Panc1 (cell line): ENCODE measurements around the gene SP4. TPM values are rescaled to one million over a fixed set of nuclear protein-coding genes. Genes with fewer than 3 reads are reported as not detected.

ENCODE experiments used
- ATAC-seq: fragments of 200-7000 bp; cut with Tn5 transposase; 2 replicates; pipeline ENCODE4 v1.9.1; 2020; ENCODE audit warnings: mild to moderate bottlenecking, moderate library complexity
- BruUV-seq: library from RNA; stranded (reverse); fragments of 400-500 nt; replicated peaks from 2 replicates; lab custom pipeline; 2021; lab: Mats Ljungman, UMichigan
- CTCF ChIA-PET: fragments of 300-600 bp; sonication (Branson Sonifier 250); formaldehyde crosslinking; loops from one replicate; lab custom pipeline; 2022; ENCODE audit warnings: antibody characterized with exemption; lab: Charles Lee
- POLR2A ChIA-PET: fragments of 300-600 bp; sonication (Branson Sonifier 250); formaldehyde crosslinking; loops from one replicate; lab custom pipeline; 2022; ENCODE audit warnings: antibody characterized with exemption; lab: Charles Lee
- DNase-seq: peaks from one replicate; pipeline ENCODE4 v3.0.0-alpha.2; 2010; ENCODE audit warnings: low read depth, low spot score
- H3K27ac ChIP-seq: 2 replicates; pipeline ENCODE4 v1.5.1; 2011; ENCODE audit warnings: mild to moderate bottlenecking, low read length, inconsistent platforms
- H3K27me3 ChIP-seq: fragments of 200-500 bp; sonication (Bioruptor generic); 2 replicates; pipeline ENCODE4 v1.6.0; 2014; ENCODE audit warnings: low read length, inconsistent platforms; ENCODE audit not compliant: control insufficient read depth, insufficient read depth
- H3K36me3 ChIP-seq: fragments of 200-500 bp; sonication (Bioruptor generic); 2 replicates; pipeline ENCODE4 v1.5.1; 2014; ENCODE audit warnings: inconsistent platforms, mild to moderate bottlenecking, low read length, moderate library complexity; ENCODE audit not compliant: control insufficient read depth, insufficient read depth
- H3K4me1 ChIP-seq: 2 replicates; pipeline ENCODE4 v1.5.1; 2011; ENCODE audit warnings: inconsistent platforms, mild to moderate bottlenecking, low read length, moderate library complexity; ENCODE audit not compliant: control insufficient read depth, insufficient read depth
- H3K4me3 ChIP-seq, 2 experiments: 2 replicates each; pipeline ENCODE4 v1.5.1; 2011 to 2012; ENCODE audit warnings: low read depth in 2 of 2, low read length in 2 of 2, mild to moderate bottlenecking in 2 of 2, inconsistent platforms in 1 of 2, moderate library complexity in 1 of 2
- H3K9me3 ChIP-seq: fragments of 200-500 bp; sonication (Bioruptor generic); 2 replicates; pipeline ENCODE4 v1.5.1; 2014; ENCODE audit warnings: low read depth, mild to moderate bottlenecking, inconsistent platforms, low read length, moderate library complexity; ENCODE audit not compliant: control insufficient read depth, insufficient read depth
- CTCF ChIP-seq: fragments of 450-650 bp; IDR thresholded peaks from 2 replicates; pipeline ENCODE4 v1.5.1; 2017; ENCODE audit warnings: mild to moderate bottlenecking
- POLR2AphosphoS5 ChIP-seq: IDR thresholded peaks from 2 replicates; pipeline ENCODE4 v1.6.1; 2012; ENCODE audit warnings: mild to moderate bottlenecking, low read depth, low read length, moderate library complexity
- REST ChIP-seq, 2 experiments: IDR thresholded peaks; 2 replicates each; pipeline ENCODE4 v1.6.1; 2011 to 2012; ENCODE audit warnings: low read depth in 2 of 2, control low read depth in 1 of 2, low read length in 1 of 2, mild to moderate bottlenecking in 1 of 2, moderate library complexity in 1 of 2; ENCODE audit not compliant: insufficient read depth in 1 of 2
- SIN3A ChIP-seq: IDR thresholded peaks from 2 replicates; pipeline ENCODE4 v1.6.1; 2012; ENCODE audit warnings: low read depth, mild to moderate bottlenecking, low read length, moderate library complexity, borderline replicate concordance; ENCODE audit not compliant: insufficient read depth
- TCF7L2 ChIP-seq: IDR thresholded peaks from 2 replicates; pipeline ENCODE4 v1.6.1; 2011; ENCODE audit warnings: mild to moderate bottlenecking, low read depth, low read length, inconsistent platforms
- in situ Hi-C: cut with HindIII; loops from 2 replicates; pipeline ENCODE4 v1.10.0; 2016; ENCODE audit warnings: low sequenced_read_pairs, low pct_unique_long_range_greater_than_20kb
- intact Hi-C: fragments of 100-400 bp; cut with micrococcal nuclease; formaldehyde crosslinking; loops from one replicate; pipeline ENCODE4 v1.10.0; 2022; ENCODE audit not compliant: unreplicated experiment
- total RNA-seq: library from RNA; stranded (reverse); gene quantifications from one replicate; pipeline ENCODE4 v1.2.1, GENCODE V29; 2021; ENCODE audit not compliant: unreplicated experiment

Gene SP4
- total RNA-seq, 1 experiment from 2014 or later, result 10.4 TPM

- no peak for TF ChIP-seq SIN3A
- TF ChIP-seq POLR2AphosphoS5, result no peak
- no peak for TF ChIP-seq REST (IDR thresholded peaks at IDR 0.05; ENCODE audit: insufficient read depth in 1 of 2, low read depth in 2 of 2, low read length in 1 of 2)
- no peak for TF ChIP-seq CTCF
- no peak for TF ChIP-seq TCF7L2
- H3K9me3 ChIP-seq, result peaks cover 19% of the 10 kb centered on the region
- in situ Hi-C loops (no loop called here), intact Hi-C loops (no loop called here)
- no peak for ATAC-seq
- no peaks in the 10 kb centered on the region for H3K27me3 ChIP-seq
- no peaks in the 10 kb centered on the region for H3K4me1 ChIP-seq
- POLR2A ChIA-PET, result no interaction called here
- no peak overlapping the region for H3K4me3 ChIP-seq
- CTCF ChIA-PET, result no interaction called here
- H3K36me3 ChIP-seq, result no peaks in the 10 kb centered on the region
- H3K27ac ChIP-seq, result no peak overlapping the region
- DNase-seq, result no peak
- BruUV-seq, result no TSS peak
These were observed 22.2 kb downstream of the SP4 start for GRCh38 chr7:21450076-21450475.

GRCh38 chr7:21450941-21451340 lies 23.1 kb downstream of the SP4 start:
- Histone ChIP-seq H3K4me1 (no peaks in the 10 kb centered on the region), H3K27ac (no peak overlapping the region), H3K36me3 (no peaks in the 10 kb centered on the region), H3K9me3 (peaks cover 19% of the 10 kb centered on the region), H3K27me3 (no peaks in the 10 kb centered on the region), H3K4me3 (no peak overlapping the region)
- in situ Hi-C loops, result no loop called here
- no peak for DNase-seq
- ATAC-seq, result no peak
- ChIA-PET POLR2A (no interaction called here), CTCF (no interaction called here)
- no peak for TF ChIP-seq POLR2AphosphoS5
- intact Hi-C loops, result no loop called here
- BruUV-seq, result no TSS peak

GRCh38 chr7:21454182-21454581 lies 26.3 kb downstream of the SP4 start:
- no peaks in the 10 kb centered on the region for H3K4me1 ChIP-seq
- ATAC-seq (no peak), DNase-seq (no peak)
- H3K36me3 ChIP-seq, result no peaks in the 10 kb centered on the region
- TF ChIP-seq POLR2AphosphoS5 (no peak), TCF7L2 (no peak), REST (IDR thresholded peaks at IDR 0.05; ENCODE audit: insufficient read depth in 1 of 2, low read depth in 2 of 2, low read length in 1 of 2) (no peak), CTCF (no peak), SIN3A (no peak)
- in situ Hi-C loops, result no loop called here
- intact Hi-C loops, result no loop called here
- H3K9me3 ChIP-seq, result peaks cover 19% of the 10 kb centered on the region
- BruUV-seq, result no TSS peak
- CTCF ChIA-PET, result no interaction called here
- POLR2A ChIA-PET, result no interaction called here
- no peak overlapping the region for H3K27ac ChIP-seq
- H3K4me3 ChIP-seq, result no peak overlapping the region
- no peaks in the 10 kb centered on the region for H3K27me3 ChIP-seq
